HCT116 (cell line): ENCODE data around the gene CDH26.

Experiments
- CTCF ChIP-seq, 3 experiments: fragments of 200-600 bp in 1 of 3; sonication (generic) in 1 of 3; IDR thresholded peaks in 2 of 3; conservative IDR thresholded peaks in 1 of 3; 2 replicates each; pipeline ENCODE4 v1.5.1; 2012 to 2017; ENCODE audit warnings: low read depth in 2 of 3, low read length in 2 of 3, antibody characterized with exemption in 1 of 3, borderline replicate concordance in 1 of 3, control low read depth in 1 of 3, mild to moderate bottlenecking in 1 of 3, mixed read lengths in 1 of 3, mixed run types in 1 of 3, moderate library complexity in 1 of 3; ENCODE audit not compliant: insufficient read depth in 1 of 3
- EZH2 ChIP-seq: fragments of 200-600 bp; sonication (generic); IDR thresholded peaks from 2 replicates; pipeline ENCODE4 v1.6.1; 2017; ENCODE audit warnings: antibody characterized with exemption, mixed run types
- POLR2A ChIP-seq: IDR thresholded peaks from 2 replicates; pipeline ENCODE4 v1.7.0; 2011; ENCODE audit warnings: borderline replicate concordance; ENCODE audit not compliant: insufficient read depth, insufficient read length; ENCODE audit errors: extremely low read depth
- POLR2AphosphoS5 ChIP-seq: IDR thresholded peaks from 2 replicates; pipeline ENCODE4 v1.6.1; 2011; ENCODE audit warnings: mild to moderate bottlenecking, low read depth, low read length, moderate library complexity
- SIN3A ChIP-seq: IDR thresholded peaks from 2 replicates; pipeline ENCODE4 v1.6.1; 2012; ENCODE audit warnings: low read depth
- SP1 ChIP-seq: IDR thresholded peaks from 2 replicates; pipeline ENCODE4 v1.6.1; 2012; ENCODE audit warnings: low read depth
- ZBTB33 ChIP-seq: IDR thresholded peaks from 2 replicates; pipeline ENCODE4 v1.6.1; 2011; ENCODE audit warnings: mild to moderate bottlenecking, low read length, moderate library complexity; ENCODE audit not compliant: insufficient replicate concordance; ENCODE audit errors: extremely low read depth
- ZFX ChIP-seq: fragments of 450-650 bp; IDR thresholded peaks from 2 replicates; pipeline ENCODE4 v1.6.1; 2017

DNA sequence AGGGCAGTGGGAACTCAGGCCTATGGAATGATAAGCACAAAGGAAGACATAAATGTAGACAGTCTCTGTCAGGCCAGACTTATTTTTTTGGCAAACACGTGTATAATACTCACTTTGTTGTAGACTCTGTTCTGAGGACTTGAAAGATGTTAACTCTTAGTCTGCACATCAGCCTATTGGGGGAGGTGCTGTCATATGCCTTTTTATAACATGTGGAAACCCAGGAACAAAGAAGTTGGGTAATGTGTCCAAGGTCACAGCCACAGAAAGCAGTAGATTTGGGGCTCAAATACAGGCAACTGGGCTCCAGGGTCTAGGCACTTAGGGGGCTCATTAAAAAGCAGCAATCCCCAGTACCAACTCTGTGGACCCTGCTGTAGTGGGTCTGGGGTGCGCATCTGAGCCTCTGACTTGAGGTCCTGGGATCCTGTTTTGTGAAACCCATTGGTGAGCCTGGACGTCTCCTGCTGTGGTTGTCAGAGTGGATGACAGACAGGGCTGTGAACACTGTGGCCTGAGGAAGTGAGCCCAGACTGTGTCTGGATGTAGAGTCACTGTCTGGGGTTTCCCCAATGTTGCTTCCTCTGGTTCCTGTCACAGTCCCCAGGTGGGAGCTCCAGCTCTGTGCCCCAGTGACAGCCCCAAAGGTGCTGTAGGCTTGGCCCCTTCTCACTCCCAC lies 50.0 kb downstream of the CDH26 start:
- TF ChIP-seq CTCF (IDR thresholded peaks at IDR 0.05 in 2 of 3, conservative IDR thresholded peaks at IDR 0.05 in 1 of 3; ENCODE audit: borderline replicate concordance in 1 of 3, insufficient read depth in 1 of 3, low read depth in 2 of 3, low read length in 2 of 3): no peak
- no peak for TF ChIP-seq POLR2AphosphoS5
- no peak for TF ChIP-seq EZH2
- no peak for TF ChIP-seq ZFX
- TF ChIP-seq POLR2A: no peak
- no peak for TF ChIP-seq ZBTB33
- no peak for TF ChIP-seq SIN3A
- no peak for TF ChIP-seq SP1
